ENCODE data around the gene GREM1.

The GREM1 gene

DNA sequence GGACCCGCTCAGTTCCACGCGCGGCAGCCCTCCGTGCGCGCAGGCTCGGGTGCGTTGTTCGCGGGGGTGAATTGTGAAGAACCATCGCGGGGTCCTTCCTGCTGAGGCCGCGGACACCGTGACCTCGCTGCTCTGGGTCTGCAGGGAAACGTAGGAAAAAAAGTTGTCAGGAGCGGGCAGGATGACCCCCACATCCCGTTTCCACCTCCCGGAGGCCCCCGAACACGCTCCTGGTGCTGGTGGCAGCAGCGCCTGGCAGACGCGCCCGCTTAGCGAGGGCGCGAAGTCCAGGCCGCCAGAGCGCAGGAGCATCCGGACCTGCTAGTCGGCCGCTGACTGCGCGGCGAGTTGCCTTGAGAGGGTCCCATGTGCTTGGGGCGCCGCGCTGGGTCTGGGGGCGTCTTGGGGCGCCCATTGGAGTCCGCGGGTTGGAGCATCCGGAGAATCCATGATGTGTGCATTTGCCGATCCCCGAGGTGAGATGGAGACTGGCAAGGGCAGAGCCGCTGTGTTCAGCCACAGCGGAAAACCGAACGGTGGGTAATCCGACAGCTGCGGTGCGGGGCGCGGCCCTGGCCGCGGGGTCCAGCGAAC lies 520 bp downstream of the GREM1 start:
- TF ChIP-seq CTCF (IDR thresholded peaks at IDR 0.05; ENCODE audit: borderline replicate concordance, insufficient read depth, low read depth, low read length): no peak
- no peak overlapping the region for H3K4me3 ChIP-seq (ENCODE audit: low read depth, low read length)

- no peak overlapping the region for H3K4me3 ChIP-seq (ENCODE audit: low read depth, low read length)
- no peak for TF ChIP-seq CTCF (IDR thresholded peaks at IDR 0.05; ENCODE audit: borderline replicate concordance, insufficient read depth, low read depth, low read length)
These were observed 1.3 kb downstream of the GREM1 start for GRCh38 chr15:32718821-32719716.

DNA sequence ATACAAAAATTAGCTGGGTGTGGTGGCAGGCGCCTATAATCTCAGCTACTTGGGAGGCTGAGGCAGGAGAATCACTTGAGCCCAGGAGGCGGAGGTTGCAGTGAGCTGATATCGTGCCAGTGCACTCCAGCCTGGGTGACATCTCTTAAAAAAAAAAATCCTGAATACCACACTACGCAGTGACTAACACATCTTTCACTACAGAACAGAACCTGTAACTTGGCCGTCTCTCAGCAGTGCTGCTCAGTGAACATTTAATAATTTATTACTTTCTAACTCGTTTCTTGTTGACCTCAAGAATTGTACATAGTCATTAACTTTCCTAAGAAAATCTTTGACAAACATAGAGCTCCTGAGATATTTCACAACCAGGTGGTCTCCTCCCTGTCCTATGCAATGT lies 3.8 kb downstream of the GREM1 start:
- TF ChIP-seq CTCF (IDR thresholded peaks at IDR 0.05; ENCODE audit: borderline replicate concordance, insufficient read depth, low read depth, low read length): no peak
- no peak overlapping the region for H3K4me3 ChIP-seq (ENCODE audit: low read depth, low read length)

DNA sequence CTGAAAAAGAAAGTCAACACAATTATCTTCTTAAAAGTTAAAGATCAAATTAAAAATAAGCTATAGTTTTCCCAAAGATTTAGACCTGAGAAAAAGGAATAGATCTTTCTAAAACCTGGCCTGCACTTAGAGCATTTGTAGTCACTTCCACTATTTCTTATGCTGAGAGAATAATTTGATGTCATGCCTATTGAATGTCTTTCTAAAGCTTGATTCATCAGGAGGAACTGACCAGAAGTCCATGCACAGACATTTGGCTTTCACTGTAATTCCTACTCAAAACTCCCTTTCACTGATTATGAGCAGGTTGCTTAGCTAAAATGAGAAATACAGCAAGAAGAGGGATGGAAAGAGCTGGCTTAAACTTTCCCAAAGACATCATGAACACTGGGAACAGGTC lies 4.3 kb downstream of the GREM1 start:
- no peak for TF ChIP-seq CTCF (IDR thresholded peaks at IDR 0.05; ENCODE audit: borderline replicate concordance, insufficient read depth, low read depth, low read length)
- no peak overlapping the region for H3K4me3 ChIP-seq (ENCODE audit: low read depth, low read length)

DNA sequence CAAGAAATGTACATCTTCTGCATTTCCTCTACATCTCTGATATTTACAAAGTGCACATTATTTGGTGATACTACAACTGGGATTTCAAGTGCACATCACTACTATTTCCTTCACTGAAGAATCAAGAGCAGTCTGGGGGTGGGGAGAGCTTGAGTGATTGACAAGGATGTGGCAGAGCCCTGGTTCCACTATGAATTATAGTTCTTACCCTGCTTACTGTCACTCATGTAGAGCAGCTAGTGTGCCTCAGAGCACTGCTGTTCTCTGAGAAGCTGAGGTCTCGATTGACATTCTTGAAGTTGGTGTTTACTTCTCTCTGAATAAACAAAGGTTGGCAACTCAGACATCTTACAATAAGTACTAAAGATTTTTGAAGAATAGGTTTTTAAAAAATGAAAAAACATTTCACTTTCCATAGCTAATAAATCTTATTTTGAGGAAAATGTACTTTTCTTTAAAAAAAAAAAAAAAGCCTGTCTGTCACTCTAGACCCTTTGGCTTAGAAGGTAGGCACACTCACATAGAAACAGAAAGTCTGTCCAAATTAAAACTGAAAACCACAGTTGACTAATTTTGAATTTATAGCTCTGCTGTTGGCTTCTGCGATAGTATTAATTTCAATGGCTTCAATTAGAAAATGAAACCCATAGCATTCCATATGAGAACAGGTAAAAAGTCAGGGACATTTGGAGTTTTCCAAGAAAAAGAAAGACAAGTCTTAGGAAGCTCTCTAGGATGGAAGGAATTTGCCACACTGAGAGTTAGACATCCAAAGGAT lies 5.6 kb downstream of the GREM1 start:
- TF ChIP-seq CTCF (IDR thresholded peaks at IDR 0.05; ENCODE audit: borderline replicate concordance, insufficient read depth, low read depth, low read length): no peak
- no peak overlapping the region for H3K4me3 ChIP-seq (ENCODE audit: low read depth, low read length)

DNA sequence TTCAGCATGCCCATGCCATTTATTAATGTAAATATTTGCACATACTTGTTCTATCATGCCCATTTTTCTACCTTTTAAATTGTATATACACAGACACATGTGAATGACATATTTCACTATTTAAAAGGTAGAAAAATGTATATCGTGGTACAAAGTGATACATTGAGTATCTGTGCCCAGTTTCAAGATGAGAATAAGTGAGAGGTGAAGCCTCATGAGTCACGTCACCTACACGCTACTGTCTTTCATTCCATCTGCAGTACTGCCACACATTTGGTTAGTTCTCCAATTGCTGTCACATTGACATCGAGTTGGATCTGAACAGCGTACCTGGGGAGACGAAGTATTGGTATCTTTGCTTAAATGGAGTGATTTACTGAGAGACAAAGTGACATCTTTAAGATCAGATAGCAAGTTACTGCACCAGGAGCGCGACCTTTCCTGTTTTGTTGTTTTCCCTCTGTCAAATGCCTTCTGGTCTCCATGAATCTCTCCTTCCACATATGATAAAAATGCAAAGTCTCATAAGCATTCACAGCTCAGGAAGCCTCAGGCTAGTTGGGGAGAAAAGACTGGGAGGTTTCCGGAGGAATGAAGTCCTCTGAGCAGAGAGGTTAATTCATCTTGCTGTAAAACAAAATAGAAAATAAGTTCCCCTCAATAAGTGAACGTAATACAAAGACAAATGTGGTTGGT lies 12.0 kb downstream of the GREM1 start:
- no peak for TF ChIP-seq CTCF (IDR thresholded peaks at IDR 0.05; ENCODE audit: borderline replicate concordance, insufficient read depth, low read depth, low read length)
- H3K4me3 ChIP-seq (ENCODE audit: low read depth, low read length): no peak overlapping the region

Measured in GM12875 (cell line).